OCI-LY7 (cell line): ENCODE results near the gene NUS1.

Experiments
- EZH2phosphoT487 ChIP-seq: fragments of 200-600 bp; sonication (generic); IDR thresholded peaks from 2 replicates; pipeline ENCODE4 v1.6.1; 2018; ENCODE audit warnings: low read depth, borderline replicate concordance, mild to moderate bottlenecking, mixed run types, antibody characterized with exemption, low read length, moderate library complexity, mixed read lengths
- TF ChIP-seq, protein P1 (sequence below): fragments of 200-600 bp; sonication (generic); conservative IDR thresholded peaks from 2 replicates; pipeline ENCODE4 v1.5.1; 2014; ENCODE audit warnings: mild to moderate bottlenecking, antibody characterized with exemption, low read length, moderate library complexity, mixed read lengths

DNA sequence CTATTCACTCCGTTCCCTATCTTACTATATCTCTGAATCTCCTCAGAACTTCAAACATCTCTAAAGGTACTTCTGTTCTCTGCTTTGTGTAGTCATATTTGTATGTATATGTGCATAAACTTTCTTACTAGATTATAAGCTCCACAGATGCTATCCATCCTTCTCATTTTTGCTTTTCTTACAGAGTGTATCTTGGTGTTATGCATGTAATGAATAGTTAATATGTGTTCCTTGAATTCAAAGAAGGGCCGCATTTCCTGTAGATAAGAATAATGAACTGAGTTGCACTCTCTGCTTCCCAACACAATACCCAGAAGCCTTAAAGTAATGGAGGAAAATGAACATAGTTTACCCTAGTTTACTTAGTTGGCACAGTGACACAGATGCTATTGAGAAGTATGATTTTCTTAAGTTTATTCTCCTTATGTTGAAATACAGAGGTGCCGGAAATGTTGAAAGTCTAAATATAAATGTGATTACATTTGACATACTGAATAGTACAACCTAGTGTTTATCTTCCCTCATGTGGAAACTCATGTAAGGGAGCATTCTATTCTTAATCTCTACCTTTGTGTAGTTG, 6.0 kb downstream of the NUS1 start:
- TF ChIP-seq, protein P1, sequence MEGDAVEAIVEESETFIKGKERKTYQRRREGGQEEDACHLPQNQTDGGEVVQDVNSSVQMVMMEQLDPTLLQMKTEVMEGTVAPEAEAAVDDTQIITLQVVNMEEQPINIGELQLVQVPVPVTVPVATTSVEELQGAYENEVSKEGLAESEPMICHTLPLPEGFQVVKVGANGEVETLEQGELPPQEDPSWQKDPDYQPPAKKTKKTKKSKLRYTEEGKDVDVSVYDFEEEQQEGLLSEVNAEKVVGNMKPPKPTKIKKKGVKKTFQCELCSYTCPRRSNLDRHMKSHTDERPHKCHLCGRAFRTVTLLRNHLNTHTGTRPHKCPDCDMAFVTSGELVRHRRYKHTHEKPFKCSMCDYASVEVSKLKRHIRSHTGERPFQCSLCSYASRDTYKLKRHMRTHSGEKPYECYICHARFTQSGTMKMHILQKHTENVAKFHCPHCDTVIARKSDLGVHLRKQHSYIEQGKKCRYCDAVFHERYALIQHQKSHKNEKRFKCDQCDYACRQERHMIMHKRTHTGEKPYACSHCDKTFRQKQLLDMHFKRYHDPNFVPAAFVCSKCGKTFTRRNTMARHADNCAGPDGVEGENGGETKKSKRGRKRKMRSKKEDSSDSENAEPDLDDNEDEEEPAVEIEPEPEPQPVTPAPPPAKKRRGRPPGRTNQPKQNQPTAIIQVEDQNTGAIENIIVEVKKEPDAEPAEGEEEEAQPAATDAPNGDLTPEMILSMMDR, result no peak
- TF ChIP-seq EZH2phosphoT487, result no peak
